ENCODE data around the gene PTPRN2. TPM values are rescaled to one million over a fixed set of nuclear protein-coding genes. Genes with fewer than 3 reads are reported as not detected.

The PTPRN2 gene
- total and polyA plus RNA-seq, 9 of the 15 experiments (the other 6 are each of a cell fraction or from before 2014, with no cell fraction given), result not detected

DNA sequence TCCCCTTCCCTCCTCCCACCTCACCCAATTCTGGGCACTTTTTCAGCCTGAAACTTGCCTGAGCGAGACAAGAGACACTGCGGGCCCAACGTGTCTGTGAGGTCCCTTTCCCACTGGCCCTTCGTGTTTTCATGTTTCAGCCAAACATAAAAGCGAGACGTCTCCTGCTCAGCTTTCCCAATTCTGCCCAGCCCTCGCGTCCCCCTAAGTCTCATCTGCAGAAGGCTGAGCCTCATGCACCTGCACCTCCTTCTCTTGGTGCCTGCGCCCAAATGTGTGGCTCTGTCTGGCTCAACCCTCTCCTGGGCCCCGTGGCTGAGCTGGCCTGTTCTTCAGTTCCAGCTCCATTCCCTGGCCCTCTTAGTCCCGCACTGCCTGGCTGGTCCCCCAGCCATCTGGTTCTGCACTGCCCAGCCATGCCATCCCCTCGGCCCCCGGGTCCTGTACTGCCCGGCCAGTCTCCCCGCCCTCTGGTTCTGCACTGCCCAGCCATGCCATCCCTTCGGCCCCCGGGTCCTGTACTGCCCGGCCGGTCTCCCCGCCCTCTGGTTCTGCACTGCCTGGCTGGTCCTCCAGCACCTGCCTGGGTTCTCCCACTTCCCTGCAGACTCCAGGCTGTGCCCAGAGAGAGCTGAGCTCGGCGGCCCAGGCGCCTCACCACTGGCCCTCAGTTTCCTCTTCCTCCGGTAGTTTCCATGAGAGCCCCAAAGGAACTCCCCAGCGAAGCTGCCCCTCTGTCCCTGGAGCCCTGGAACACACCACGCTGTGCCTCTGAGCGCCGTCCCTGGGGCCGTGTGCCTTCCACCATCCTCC is 1026.7 kb downstream of the PTPRN2 start:
- Histone ChIP-seq H3K9ac (ENCODE audit: insufficient read depth in 1 of 2, low read depth in 2 of 2, low read length in 2 of 2) (no peak overlapping the region), H3K4me3 (no peak overlapping the region), H3K4me2 (ENCODE audit: insufficient read depth, low read length) (no peak overlapping the region), H3K9me3 (replicated peaks; ENCODE audit: control insufficient read depth, insufficient read depth, low read depth, low read length) (peaks cover 18% of the 10 kb centered on the region), H3K27me3 (ENCODE audit: control insufficient read depth in 2 of 2, insufficient read depth in 2 of 2, low read length in 2 of 2) (peaks cover 18 to 55% of the 10 kb centered on the region in 2 experiments), H3K4me1 (replicated peaks in 1 of 2; ENCODE audit: control insufficient read depth in 2 of 2, insufficient read depth in 2 of 2, low read length in 2 of 2) (peaks cover 0 to 4% of the 10 kb centered on the region in 2 experiments; a peak in 1 of 5 replicates), H4K20me1 (replicated peaks; ENCODE audit: control insufficient read depth, insufficient read depth, low read length) (peaks cover 13% of the 10 kb centered on the region; the same call in 1 of the 2 replicates), H3K79me2 (ENCODE audit: control insufficient read depth, insufficient read depth, low read length) (no peaks in the 10 kb centered on the region), H3K9me1 (ENCODE audit: control insufficient read depth, insufficient read depth, low read length) (no peaks in the 10 kb centered on the region), H3K27ac (ENCODE audit: extremely low read depth, low read depth, low read length) (no peak overlapping the region), H3K36me3 (ENCODE audit: control insufficient read depth, insufficient read depth, low read length) (no peaks in the 10 kb centered on the region), H2AFZ (ENCODE audit: low read depth, low read length) (no peak overlapping the region)
- in situ Hi-C loops (cut with MboI), result no loop called here
- TF ChIP-seq, protein P1, sequence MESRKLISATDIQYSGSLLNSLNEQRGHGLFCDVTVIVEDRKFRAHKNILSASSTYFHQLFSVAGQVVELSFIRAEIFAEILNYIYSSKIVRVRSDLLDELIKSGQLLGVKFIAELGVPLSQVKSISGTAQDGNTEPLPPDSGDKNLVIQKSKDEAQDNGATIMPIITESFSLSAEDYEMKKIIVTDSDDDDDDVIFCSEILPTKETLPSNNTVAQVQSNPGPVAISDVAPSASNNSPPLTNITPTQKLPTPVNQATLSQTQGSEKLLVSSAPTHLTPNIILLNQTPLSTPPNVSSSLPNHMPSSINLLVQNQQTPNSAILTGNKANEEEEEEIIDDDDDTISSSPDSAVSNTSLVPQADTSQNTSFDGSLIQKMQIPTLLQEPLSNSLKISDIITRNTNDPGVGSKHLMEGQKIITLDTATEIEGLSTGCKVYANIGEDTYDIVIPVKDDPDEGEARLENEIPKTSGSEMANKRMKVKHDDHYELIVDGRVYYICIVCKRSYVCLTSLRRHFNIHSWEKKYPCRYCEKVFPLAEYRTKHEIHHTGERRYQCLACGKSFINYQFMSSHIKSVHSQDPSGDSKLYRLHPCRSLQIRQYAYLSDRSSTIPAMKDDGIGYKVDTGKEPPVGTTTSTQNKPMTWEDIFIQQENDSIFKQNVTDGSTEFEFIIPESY (CRISPR knock-in tag; IDR thresholded peaks at IDR 0.05), result no peak
- TF ChIP-seq, protein P2, sequence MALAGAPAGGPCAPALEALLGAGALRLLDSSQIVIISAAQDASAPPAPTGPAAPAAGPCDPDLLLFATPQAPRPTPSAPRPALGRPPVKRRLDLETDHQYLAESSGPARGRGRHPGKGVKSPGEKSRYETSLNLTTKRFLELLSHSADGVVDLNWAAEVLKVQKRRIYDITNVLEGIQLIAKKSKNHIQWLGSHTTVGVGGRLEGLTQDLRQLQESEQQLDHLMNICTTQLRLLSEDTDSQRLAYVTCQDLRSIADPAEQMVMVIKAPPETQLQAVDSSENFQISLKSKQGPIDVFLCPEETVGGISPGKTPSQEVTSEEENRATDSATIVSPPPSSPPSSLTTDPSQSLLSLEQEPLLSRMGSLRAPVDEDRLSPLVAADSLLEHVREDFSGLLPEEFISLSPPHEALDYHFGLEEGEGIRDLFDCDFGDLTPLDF (CRISPR knock-in tag; IDR thresholded peaks at IDR 0.05), result no peak
- TF ChIP-seq NFYB (IDR thresholded peaks at IDR 0.05; ENCODE audit: extremely low read depth, insufficient read length) (no peak), ZFP30 (CRISPR knock-in tag; IDR thresholded peaks at IDR 0.05; ENCODE audit: borderline replicate concordance) (no peak), DACH1 (IDR thresholded peaks at IDR 0.05; ENCODE audit: partially characterized antibody) (no peak), BRD9 (IDR thresholded peaks at IDR 0.05; ENCODE audit: low read depth, partially characterized antibody) (no peak), FIP1L1 (IDR thresholded peaks at IDR 0.05; ENCODE audit: low read depth, low read length, poor library complexity, severe bottlenecking) (no peak), SRSF3 (IDR thresholded peaks at IDR 0.05; ENCODE audit: insufficient read depth, low read length) (no peak)
- CTCF ChIA-PET (ENCODE audit: low intra/inter-chr PET ratio), result no interaction called here
- ATAC-seq, result no peak; the same call in 2 of the 3 replicates
- POLR2A ChIA-PET, result interaction anchor here (0.6 kb wide), 1 partner anchor 31 kb away, joined by 3 read pairs; no protein-coding TSS in a partner anchor
- BruUV-seq (replicated peaks), result no TSS peak
- DNase-seq (ENCODE audit: extremely low read depth in 1 of 4, low spot score in 3 of 4), result no peak
- intact Hi-C loops (cut with micrococcal nuclease), result no loop called here
- no peak for FAIRE-seq
- under 1% methylated on average over 29 of the region's 29 CpGs for WGBS (ENCODE audit: insufficient coverage, low coverage, missing lambda C conversion rate)
